SIG-M5 treated with dmso at 0.1 percent for 504 hours (cell line): ENCODE data around the gene RIT2.

ENCODE experiments used
- DNase-seq: peaks from one replicate; lab custom pipeline; 2025; ENCODE audit not compliant: unreplicated experiment; lab: John Stamatoyannopoulos, UW

RIT2 gene

DNA sequence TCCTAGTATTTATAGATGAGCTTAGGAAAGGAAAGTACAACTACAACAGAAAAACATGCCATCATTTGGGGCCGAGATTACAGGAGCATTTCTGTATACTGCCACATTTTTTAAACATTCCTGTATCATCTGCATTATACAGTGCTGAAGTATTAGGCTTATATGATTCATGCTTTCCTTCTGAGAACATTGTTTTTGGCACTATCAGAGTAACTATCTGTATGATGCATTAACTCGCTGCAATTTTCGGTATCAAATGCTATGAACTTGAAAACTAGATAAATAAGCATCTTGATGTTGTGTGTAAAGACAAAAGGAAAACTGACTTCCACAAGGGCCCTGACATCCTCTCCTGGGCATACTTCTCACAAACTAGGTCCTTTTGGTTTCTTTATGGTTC, 102.0 kb downstream of the RIT2 start:
- no peak for DNase-seq

DNA sequence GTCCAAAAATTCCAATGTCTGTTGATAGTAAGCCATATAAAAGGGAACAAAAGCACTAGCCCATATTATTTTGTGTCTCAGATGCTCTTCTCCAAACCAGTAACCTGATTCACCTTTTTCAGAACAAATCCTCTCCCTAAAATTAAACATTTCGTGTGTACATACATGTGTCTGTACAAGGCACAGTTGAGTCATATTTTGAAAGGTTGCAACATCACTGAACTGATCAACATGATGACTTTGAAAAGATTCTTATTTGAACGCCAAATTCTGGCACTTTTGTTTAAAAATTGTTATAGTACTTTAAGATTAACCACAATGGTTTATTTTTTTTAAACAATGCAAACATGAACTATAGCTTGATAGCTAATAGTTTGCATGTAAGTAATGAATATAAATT, 102.5 kb downstream of the RIT2 start:
- no peak for DNase-seq

DNA sequence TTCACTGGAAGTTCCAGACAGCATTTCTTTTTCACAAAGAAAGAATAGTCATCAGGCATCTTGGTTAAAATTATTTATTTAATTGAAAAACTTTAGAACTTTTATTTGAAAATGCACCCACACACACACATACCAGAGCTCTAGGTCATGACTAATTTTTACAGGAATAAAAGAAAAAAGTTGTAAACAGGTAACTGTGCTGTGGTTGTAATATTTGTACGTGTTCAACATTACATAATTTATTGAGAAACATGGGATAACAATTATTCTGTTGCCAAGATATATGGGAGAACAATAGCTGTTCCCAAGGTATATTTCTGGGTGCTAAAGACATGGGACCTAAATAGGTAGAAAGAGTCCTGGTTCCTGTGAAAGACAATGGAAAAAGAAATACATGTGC, 104.9 kb downstream of the RIT2 start:
- no peak for DNase-seq

DNA sequence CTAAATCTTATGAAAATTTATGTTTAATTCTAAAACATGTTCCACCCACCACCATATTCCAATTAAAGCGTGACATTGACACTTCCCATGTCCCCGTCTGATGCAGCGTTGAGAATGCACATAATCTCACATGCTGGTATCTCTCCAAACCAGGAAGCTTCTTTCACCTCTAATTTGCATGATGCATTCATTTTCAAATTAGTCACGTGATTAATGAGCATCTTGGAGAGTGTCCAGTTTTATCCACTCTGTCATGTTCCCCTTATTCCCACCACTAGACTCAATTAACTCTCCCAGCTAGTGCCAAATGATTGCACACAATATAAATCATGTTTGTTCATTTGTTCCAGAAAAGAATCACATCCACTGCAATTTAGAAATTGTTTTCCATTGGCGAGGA, 105.8 kb downstream of the RIT2 start:
- DNase-seq: no peak

DNA sequence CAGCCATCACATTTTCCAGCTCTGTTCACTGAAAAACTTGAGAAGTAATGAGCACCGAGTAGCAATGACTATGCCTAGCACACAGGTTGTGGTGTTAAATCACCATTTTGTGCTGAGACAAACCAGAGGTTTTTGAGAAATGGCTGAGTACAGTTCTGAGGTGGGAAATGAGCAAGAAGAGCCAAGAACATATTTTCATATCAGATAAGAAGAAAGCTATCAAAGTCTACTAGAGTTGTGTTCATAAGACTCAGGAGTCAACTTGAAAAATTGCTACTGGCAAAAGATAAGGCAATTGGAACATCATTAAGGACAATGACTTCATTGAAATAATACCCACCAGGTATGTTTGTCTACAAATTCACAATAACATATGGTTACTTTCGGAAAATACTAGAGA, 108.1 kb downstream of the RIT2 start:
- DNase-seq: no peak

DNA sequence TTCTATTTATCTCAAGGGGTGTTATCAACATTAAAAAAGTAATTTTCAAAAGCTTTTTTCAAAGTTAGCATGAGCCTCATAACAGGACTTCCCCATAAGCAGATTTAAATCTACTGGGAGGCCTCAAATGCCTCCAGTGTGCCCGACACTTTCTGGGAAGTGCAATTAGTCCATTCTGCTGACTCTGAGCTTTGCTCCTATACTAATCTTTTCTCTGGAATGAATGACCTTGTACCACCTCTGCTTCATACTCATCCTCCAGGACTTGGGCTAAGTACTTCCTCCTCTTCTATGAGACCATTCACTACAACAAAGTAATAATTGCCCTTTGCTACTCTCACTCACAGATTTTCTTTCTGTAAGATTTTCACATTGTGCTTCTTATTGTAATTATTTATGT, 111.1 kb downstream of the RIT2 start:
- DNase-seq: no peak

DNA sequence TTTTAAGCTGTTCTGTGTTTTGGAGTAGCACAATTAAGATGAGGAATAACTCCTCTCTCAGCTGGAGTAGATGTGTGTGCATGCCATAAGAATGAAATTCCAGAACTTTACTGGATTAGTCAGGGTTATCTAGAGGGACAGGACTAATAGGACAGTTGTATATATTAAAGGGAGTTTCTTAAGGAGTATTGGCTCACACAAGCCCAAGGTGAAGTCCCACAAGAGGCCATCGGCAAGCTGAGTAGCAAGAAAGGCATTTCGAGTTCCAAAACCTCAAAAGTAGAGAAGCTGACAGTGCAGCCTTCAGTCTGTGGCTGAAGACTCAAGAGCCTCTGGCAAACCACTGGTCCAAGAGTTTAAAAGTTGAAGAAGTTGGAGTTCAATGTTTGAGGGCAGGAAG, 113.7 kb downstream of the RIT2 start:
- DNase-seq: no peak

DNA sequence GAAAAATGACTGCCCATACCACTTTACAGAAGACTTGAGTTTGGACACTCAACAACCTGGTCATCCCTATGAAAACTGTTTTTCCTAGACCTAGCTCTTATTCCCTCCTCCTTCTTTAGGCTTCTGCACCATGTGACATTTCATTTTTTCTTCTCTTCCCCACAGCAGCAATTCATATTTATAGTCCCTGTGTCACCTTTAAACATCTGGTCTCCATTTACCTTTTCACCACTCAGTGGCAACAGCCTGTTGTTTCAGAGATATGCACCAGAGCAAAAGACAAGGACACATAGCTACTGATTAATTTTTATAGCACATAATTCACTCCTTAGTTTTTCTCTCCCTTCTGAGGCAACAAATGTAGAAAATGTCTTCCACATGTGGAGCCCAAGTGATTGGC, 118.7 kb downstream of the RIT2 start:
- no peak for DNase-seq

DNA sequence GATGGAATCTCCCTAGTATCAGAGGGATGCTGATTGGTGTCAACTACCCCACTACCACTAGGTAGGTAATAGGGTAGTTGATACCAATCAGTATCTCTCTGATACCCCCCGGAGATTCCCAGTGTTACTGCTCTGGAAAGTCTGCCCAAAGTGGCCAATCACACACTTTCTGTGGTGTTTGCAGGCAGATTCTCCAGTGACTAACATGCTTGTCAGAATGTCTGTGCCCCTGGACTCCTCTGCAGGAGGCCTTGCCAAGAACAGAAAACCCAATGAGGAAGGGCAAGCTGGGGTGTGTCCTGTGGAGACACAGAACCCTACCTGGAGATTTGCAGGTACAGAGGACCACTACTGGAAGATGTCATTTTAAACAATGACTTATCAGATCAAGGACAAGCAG, 135.1 kb downstream of the RIT2 start:
- DNase-seq: no peak

DNA sequence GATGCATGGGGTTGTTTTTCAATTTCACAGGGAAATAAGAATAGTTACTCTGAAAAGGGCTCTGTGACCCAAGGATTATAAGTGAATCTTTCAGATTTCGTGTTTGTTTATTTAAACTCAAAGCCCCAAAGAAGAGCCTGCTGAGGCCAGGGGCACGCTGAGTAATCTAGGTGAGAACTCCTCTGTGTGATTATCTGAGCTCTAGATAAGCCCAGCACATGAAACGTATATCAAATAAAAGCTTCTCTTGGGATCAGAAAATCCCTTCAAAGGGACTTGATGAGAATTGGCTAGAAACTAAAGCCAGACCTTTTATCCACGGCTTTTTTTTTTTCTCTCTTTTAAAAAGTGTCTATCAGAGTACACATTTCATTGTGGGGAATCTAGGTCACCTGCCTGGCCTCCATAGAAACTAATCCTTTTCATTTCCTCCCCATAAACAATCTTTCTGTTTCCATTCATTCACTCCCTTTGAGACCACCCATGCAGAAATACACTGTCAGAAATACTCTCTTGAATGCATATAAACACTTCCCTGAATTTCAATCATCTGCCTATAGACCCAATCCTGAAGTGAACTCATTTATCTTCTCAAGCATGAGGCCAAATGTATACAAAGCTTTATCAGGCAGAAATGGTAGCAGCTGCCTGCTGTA, 137.4 kb downstream of the RIT2 start:
- DNase-seq: no peak

DNA sequence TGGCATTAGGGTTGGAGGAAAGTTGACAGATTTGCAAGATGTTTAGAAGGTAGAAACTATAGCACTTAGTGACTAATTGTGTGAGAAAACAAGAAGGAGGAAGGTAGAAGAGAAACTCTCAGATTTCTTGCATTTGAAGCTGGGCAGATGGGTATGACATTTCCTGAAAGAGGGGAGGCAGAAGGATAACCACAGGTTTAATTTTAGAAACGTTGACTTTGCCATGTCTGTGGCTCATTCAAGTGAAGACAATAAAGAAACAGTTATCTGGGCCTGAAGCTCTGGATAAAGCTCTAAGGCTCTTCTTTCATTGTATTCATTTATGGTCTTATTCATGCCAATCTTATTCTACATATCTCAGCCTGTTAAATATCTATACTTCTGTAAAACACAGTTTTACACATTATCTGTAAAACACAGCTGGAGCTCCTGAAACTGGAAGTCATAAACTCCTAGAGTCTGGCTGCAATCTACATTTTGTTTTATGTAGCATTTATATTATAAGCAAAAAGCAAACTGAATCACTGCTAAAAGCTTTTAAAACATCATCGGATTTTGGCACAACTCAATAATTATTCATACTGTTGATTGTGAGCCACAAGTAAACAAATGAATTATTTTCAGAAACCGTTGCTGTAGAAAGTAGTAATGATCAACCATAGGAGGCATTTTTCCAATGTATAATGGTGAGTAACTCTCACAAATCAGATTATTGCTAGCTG, 138.5 kb downstream of the RIT2 start:
- DNase-seq: no peak

DNA sequence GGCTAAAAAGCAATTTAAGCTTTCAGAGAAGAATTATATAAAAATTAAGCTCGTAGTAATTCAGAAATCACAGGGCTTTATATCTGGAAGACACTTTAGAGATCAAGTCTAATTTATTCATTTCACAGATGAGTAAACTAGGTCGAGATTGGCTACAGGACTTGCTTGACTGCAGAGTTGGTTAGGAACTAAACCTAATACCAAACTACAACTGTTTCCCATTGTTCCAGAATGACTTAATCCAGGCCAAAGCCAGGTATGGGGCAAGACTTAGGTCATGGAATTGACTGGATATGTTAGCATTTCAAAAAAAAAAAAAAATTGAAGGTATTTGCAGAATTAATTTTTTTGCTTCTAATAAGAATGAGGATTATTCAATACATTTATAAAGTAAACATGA, 146.1 kb downstream of the RIT2 start:
- DNase-seq: no peak

DNA sequence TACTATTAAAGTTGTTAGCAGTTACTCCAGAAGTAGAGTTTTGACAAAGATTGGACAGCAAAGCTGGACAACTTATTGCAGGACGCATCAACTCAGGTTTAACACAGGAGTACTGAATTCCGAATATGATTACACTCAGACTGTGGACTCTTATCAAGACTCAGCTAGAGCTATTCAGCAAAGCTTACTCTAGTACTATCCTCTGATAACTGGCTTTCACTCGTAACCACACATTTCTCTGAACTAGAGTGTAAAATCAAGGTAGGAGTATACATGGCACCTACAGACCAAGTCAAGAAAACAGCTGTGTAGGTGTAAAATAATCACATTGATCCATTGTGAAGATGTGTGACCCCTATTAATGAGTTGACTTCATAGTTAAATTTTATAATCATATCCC, 154.2 kb downstream of the RIT2 start:
- no peak for DNase-seq

DNA sequence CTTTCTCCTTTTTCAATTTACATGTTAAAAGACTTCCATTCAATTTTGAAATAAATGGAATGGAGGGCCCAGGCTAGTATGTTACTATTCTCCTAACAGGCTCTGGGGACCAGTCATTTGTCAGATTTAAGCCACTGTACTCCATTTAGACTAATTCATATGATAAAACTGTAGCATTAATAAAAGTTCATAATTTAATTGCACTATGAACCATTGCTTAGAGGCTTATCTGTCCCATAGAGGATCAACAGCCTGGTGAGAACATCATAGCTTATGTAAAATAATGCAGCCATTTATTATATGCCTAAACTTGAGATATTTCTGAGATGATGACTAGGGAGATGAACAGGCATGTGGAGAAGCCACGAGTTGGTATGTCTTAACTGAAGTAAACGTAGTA, 156.0 kb downstream of the RIT2 start:
- DNase-seq: no peak

DNA sequence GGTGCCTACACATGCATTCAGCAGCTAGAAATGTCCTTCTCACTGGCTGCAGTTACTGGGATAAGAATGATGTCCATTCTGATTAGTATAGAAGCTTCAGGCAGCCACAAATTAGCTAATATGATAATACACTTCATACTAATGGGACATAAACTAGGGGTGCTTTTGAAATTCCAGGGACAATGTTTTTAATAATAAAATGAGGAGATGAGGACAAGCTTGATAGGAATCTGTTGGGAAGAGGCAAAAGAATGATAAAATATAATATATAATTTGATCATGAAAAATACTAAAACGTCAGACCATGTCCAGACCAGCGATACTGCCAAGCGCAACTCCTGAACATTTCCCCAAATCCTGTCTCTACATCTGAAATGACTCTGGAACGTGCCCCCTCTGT, 157.1 kb downstream of the RIT2 start:
- no peak for DNase-seq

DNA sequence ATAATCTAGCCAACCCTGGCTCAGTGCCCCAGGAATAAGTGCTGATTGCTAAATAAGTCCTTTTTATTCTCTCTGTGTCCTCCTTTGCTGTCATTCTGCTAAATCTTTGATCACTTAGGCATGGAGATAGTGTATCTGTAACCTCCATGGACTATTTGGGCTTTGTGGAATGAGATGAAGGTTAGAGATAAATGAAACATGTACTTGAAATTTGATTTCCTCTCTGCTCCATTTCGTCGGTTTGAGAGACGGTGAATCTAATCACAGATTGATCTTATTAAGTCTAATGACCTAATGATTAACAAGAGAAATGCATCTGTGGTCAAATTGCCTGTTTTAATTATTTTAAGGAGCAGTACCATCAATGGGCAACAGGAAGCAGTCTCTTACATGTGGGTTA, 159.2 kb downstream of the RIT2 start:
- DNase-seq: no peak

DNA sequence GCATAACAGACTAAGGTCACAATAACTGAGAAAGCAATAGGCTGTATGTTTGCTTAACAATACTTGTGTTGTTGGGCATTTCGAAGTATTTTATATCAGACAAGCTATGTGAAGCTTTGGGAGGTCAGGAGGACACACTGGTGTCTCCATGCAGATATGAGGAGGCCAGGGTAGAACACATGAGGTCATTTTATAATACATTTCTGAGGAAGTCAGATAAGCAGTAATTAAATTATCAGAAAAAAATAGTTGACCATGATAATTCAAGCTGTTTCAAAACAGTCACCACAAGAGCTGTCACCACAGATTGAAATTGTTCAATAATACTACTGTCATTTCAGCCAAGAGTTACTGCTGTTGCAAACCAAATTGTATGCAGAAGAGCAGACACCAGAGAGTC, 160.6 kb downstream of the RIT2 start:
- no peak for DNase-seq

DNA sequence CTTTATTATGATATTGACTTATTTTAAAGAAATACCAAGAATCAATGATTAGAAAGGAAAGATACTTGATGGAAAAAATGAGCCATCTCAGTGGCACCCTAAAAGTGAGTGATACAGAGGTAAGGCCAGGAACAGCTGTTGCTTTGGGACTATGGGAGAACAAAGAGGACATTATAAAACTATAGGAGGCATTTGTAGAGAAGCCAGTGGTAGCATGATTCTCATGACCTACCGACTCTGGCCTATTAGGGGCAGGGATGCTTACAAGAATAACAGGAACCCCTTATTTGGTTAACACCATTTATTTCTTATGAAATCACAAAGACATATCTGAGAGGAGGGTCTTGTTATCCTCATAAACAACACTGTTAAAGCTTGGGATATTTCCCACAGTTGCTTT, 162.2 kb downstream of the RIT2 start:
- no peak for DNase-seq

DNA sequence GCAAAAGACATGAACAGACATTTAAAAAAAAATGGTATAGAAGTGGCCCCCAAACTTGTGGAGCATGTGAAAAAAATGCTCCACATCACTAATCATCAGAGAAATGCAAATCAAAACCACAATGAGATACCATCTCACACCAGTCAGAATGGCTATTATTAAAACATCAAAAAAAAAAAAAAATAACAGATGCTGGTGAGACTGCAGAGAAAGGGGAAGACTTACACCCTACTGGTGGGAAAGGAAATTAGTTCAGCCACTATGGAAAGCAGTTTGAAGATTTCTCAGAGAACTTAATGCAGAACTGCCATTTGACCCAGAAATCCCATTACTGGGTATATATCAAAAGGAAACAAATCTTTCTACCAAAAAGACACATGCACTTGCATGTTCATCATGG, 164.8 kb downstream of the RIT2 start:
- DNase-seq: no peak

DNA sequence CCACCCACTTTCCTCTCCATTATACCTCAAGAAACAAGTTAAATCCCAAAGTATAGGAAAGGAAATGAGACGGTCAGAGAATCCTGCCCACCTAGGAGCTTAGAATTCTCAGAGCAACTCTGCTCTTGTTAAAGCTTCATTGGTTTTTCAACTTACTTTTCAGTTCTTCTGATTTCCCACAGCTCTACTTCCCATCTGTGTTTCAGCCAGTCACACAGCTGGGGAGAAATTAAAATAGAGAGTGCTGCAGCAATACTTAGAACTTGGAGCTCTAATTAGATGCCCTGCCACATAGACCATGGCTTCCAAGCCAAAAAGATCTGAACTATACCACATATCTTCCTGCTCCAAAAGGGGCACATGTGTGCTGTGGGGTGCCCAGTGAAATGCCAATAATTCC, 166.7 kb downstream of the RIT2 start:
- no peak for DNase-seq

DNA sequence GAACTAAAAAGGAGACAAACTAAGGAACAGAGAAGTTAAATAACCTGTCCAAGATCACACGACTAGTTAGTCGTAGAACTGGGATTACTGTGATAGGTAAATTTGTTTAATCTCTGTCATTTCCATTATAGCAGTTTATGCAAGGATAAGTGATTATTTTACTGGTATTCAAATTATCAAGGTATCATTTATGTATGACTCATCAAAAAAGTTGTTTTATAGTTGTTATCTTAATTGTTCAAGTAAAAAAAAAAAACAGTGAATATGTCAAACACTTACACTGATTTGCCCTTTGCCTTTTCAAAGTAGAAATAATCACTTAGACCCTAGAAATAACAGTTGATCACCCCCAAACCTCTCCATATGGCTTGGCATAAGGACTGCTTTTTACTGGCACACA, 173.6 kb downstream of the RIT2 start:
- DNase-seq: no peak

DNA sequence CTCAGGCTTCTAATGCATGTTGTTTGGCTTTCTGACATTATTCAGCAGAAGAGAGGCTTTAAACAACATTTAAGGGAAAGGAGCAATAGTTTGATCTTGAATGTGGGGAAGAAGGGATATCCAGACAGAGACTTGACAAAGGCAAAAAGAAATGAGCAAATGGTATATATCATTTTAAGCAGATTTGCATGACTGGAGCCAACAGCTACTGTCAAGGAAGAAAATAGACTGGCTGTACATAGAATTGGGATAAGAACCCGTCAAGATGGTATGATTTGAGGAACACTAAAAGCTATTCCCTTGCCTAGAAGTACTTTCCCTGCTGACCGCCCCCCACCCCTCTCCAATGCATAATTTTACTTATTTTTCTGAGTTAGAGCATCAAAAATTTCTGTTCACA, 174.5 kb downstream of the RIT2 start:
- DNase-seq: no peak

DNA sequence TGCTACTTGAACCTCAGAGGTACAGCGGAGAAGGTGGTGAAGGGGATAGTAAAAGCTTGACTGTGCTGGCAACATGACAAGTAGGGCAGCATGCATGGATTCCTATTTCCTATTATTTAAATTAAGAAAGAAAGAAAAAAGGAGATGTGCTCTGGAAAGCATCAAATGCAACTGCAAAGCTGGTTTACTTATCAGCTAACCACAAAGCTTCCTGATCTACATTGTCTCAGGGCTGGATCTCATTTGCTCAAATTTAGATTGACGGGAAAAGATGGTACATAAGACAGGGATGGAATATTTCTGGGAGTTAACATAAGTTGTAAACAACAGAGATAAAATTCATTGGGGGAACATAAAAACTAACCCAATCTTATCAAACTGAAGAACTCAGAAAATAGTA, 178.0 kb downstream of the RIT2 start:
- no peak for DNase-seq
